Measurements from ENCODE around the gene C1QTNF7.

GRCh38 chr4:15385515-15385914 lies 42.3 kb upstream of the C1QTNF7 start:
- TF ChIP-seq, protein P1, sequence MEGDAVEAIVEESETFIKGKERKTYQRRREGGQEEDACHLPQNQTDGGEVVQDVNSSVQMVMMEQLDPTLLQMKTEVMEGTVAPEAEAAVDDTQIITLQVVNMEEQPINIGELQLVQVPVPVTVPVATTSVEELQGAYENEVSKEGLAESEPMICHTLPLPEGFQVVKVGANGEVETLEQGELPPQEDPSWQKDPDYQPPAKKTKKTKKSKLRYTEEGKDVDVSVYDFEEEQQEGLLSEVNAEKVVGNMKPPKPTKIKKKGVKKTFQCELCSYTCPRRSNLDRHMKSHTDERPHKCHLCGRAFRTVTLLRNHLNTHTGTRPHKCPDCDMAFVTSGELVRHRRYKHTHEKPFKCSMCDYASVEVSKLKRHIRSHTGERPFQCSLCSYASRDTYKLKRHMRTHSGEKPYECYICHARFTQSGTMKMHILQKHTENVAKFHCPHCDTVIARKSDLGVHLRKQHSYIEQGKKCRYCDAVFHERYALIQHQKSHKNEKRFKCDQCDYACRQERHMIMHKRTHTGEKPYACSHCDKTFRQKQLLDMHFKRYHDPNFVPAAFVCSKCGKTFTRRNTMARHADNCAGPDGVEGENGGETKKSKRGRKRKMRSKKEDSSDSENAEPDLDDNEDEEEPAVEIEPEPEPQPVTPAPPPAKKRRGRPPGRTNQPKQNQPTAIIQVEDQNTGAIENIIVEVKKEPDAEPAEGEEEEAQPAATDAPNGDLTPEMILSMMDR (IDR thresholded peaks at IDR 0.05 in 8 of 11, conservative IDR thresholded peaks at IDR 0.05 in 3 of 11), result no peak
- no peak for TF ChIP-seq POLR2AphosphoS5 (IDR thresholded peaks at IDR 0.05)
